Cardiac fibroblast (primary cell): ENCODE measurements around the gene ZC3H13.
A peak's percentile ranks its signal among the peaks of the same experiment; 100 is the strongest.

Experiments used
- DNase-seq, 2 donors: peaks; one replicate each; pipeline versions ENCODE4 v3.0.0 to v3.0.0-alpha.2; 2010; ENCODE audit warnings: low read depth in 2 of 2
- H3K4me3 ChIP-seq, 2 donors: replicated peaks in 1 of 2; 1 replicate in 1 of 2; 2 replicates in 1 of 2; pipeline ENCODE4 v1.5.1; 2011; ENCODE audit warnings: low read depth in 2 of 2, low read length in 2 of 2, mild to moderate bottlenecking in 2 of 2, moderate library complexity in 1 of 2
- CTCF ChIP-seq: IDR thresholded peaks from one replicate; pipeline ENCODE4 v1.5.1; 2011; ENCODE audit warnings: low read depth, mild to moderate bottlenecking, low read length, inconsistent platforms

ZC3H13 gene

DNA sequence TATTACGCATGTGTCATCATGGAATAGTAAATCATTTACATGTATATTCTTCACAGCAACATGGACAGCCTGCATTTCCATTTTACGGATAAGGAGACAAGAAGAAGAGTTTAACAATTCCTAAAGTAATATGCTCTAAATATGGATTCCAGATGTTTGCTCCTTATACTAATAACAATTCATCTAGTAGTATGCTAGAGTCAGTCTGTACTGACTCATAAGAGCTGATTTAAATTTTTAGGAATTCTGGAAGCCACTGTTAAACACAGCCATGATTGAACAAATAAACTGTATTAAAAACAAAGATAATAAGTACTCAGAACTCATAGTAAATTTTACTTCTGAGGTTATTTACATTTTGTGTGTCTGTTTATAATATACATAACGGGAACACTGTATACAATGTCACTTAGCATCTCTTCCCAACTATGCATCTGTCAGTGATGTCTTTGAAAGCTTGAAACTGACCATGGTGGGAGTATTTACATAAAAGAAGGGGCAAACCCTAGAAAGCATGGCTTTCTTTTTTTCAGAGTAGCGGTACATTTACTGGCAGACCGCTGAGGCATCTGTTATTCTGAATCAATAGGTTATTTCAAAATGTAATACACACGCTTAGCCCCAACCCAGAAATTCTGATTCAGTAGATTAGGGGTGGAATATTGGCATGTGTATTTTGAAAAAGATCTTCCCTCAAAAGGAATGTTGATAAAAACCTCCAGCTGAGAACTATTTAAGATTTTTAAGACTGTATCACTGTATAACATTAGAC lies 12.9 kb downstream of the ZC3H13 start:
- no peak overlapping the region for H3K4me3 ChIP-seq
- no peak for TF ChIP-seq CTCF
- no peak for DNase-seq

GRCh38 chr13:46038296-46038695 lies 14.2 kb downstream of the ZC3H13 start:
- no peak overlapping the region for H3K4me3 ChIP-seq
- no peak for TF ChIP-seq CTCF
- no peak for DNase-seq

DNA sequence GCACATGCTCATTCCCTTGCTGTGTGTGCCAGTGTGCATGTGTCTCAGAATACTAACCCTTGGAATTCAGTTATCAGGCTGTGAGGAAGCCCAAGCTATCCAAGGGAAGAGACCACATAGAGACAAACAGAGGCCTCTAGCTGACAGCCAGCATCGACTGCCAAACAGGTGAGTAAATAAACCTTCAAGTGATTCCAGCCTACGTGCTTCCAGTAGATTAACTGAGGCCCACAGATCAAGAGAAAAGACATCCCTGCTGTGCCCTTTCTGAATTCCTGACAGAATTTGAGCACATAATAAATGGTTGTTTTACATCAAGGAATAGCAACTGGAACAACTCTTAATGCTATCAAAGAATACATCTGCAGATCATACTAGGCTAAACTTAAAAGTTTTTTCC lies 17.5 kb downstream of the ZC3H13 start:
- no peak for DNase-seq
- no peak overlapping the region for H3K4me3 ChIP-seq
- TF ChIP-seq CTCF = no peak

DNA sequence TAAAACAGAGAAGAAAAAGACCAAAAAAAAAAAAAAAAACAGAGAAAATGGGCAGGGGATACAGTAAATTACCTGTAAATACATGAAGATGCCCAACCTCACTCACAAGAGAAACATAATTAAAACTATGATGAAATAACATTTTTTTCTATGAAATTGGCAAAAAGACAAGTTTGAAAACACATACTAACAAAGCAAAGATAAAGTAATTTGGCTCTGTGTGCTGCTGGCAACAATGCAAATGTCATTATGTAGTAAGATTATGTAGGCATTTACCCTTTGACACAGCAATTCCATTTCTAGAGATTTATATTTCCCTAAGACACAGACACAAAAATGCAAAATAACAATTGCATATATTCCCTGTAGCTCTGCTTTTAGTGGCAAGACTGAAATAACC lies 20.2 kb downstream of the ZC3H13 start:
- DNase-seq = peak in 1 of 2 donors; percentile 65
- H3K4me3 ChIP-seq = no peak overlapping the region
- no peak for TF ChIP-seq CTCF

DNA sequence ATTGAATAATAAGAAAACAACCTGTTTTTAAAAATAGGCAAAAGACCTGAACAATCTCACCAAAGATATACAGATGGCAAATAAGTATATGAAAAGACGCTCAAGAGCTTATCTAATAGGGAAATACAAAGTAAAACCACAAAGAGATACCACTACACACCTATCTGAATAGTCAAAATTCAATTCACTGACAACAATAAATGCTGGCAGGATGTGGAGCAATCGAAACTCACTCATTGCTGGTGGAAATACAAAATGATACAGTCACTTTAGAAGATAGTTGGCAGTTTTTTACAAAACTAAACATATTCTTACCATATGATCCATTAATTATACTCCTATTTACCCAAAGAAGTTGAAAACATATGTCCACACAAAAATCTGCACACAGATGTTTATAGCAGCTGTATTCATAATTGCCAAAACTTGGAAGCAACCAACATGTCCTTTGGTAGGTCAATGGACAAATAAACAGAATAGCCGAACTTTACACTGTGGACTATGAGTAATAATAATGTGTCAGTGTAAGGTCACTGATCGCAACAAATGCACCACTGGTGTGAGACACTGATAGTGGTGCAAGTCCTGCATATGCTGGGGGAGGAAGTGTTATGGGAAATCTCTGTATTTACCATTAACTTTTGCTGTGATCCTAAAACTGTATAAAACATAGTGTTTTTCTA lies 20.8 kb downstream of the ZC3H13 start:
- no peak for TF ChIP-seq CTCF
- H3K4me3 ChIP-seq = no peak overlapping the region
- DNase-seq = peak in 1 of 2 donors; percentile 32

- no peak overlapping the region for H3K4me3 ChIP-seq
- DNase-seq = no peak
- TF ChIP-seq CTCF = no peak
Measured at GRCh38 chr13:46025157-46025556, 27.4 kb downstream of the ZC3H13 start.
